GM12865 (cell line): Measurements from ENCODE around the gene PLEKHG3.

Source experiments
- DNase-seq: peaks from one replicate; pipeline ENCODE4 v3.0.0; 2010; ENCODE audit warnings: low read depth
- H3K4me3 ChIP-seq: 2 replicates; pipeline ENCODE4 v1.5.1; 2011; ENCODE audit warnings: mild to moderate bottlenecking, low read depth, low read length, control low read depth
- TF ChIP-seq, protein P1 (sequence below): IDR thresholded peaks from 2 replicates; pipeline ENCODE4 v1.5.1; 2011; ENCODE audit warnings: low read length, control low read depth, low read depth, inconsistent platforms; ENCODE audit not compliant: insufficient read depth; ENCODE audit errors: missing control alignments

Gene PLEKHG3

DNA sequence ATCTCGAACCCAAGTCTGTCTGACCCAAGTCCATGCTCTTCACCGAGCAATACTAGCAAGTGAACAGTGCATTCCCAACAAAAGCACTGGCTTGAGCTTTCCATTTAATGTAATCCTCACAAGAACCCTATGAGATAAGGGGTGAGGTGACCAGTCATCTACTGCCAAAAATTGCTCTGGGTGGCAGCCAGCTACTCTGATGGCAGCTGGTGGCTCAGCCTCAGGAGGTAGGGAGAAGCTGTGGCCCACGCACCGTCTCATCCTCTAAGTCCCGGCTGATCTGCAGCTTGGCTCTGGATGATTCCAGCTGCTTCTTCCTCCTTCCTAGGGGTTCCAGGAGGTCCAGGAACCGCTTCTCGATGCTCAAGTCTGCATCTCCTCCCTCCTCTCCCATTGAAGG is 75.2 kb downstream of the PLEKHG3 start:
- TF ChIP-seq, protein P1, sequence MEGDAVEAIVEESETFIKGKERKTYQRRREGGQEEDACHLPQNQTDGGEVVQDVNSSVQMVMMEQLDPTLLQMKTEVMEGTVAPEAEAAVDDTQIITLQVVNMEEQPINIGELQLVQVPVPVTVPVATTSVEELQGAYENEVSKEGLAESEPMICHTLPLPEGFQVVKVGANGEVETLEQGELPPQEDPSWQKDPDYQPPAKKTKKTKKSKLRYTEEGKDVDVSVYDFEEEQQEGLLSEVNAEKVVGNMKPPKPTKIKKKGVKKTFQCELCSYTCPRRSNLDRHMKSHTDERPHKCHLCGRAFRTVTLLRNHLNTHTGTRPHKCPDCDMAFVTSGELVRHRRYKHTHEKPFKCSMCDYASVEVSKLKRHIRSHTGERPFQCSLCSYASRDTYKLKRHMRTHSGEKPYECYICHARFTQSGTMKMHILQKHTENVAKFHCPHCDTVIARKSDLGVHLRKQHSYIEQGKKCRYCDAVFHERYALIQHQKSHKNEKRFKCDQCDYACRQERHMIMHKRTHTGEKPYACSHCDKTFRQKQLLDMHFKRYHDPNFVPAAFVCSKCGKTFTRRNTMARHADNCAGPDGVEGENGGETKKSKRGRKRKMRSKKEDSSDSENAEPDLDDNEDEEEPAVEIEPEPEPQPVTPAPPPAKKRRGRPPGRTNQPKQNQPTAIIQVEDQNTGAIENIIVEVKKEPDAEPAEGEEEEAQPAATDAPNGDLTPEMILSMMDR = no peak
- H3K4me3 ChIP-seq = no peak overlapping the region
- no peak for DNase-seq

DNA sequence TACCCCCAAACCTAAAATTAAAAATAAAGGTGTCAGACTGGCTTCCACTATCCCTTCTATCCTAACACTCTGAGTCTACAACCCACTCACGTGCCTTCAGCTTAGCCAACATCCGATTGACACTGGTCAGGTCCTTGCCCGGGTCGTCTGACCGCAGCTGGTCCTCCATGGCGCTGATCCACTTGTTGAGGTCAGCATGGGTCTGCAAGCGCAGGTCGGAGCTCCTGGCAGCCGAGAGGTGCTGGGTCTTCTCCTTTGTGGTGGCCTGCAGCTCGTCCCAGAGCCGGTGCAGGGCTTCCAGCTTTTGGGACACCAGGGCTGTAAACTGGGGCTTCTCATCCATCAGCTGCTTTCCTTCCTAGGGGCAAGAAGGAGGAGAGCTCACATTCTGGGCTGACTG is 78.0 kb downstream of the PLEKHG3 start:
- TF ChIP-seq, protein P1 = no peak
- no peak for DNase-seq
- H3K4me3 ChIP-seq = no peak overlapping the region

DNA sequence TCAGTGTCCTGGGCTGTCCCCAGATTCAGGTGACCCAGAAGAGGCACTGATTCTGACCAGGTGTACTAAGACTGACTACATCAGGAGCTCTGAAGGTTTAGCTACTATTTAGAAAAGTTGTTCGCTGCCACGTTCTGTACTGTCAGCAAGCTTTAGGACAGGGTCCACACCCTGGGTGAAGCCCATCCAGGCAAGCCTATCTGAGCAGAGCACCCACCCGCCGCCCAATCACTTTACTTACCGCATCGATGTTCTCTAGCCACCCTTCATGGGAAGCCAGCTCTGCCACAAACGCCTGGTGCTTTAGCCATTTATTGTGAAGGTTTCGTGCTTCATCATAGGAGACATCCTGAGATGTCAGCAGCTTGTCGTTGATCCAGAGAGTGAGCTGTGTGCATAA is 79.8 kb downstream of the PLEKHG3 start:
- no peak overlapping the region for H3K4me3 ChIP-seq
- TF ChIP-seq, protein P1 = no peak
- no peak for DNase-seq

DNA sequence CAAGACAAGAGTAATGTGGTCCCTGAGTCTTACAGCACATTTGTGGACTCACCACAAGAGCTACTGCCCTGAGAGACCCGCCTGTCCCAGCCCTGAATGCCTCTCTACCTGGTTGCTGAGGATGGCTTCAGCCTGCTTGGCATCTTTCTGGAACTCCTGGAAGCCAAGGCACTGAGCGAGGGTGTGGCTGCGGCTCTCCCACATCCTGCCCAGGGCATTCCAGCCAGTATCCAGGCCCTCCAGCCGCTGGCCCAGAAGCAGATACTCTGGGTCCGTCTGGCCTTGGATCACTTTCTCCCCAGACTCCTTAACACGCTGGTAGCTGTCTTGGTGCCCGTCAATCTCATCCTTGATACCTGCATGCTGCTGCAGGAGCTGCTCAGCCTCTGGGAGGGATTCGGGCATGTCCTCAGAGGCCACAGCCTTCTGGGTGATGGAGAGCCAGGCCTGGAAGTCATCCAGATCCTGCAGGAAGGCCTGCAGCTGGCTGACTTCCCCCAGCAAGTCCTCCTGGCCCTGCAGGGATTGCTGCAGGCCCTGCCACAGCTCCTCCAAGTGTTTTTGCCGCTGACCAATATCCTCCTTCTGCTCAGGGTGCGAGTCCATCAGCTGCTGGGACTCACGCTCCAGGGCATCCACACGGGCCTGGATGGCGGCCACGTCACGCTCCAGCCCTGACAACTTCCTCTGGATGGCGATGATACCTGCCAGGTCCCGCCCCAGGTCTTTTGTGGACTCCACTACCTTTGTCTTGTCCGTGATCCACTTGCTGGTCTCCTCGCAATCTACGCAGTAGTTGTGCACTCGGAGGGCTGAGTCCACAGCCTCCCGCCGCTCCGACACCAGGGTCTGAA is 82.3 kb downstream of the PLEKHG3 start:
- TF ChIP-seq, protein P1 = no peak
- DNase-seq = no peak

DNA sequence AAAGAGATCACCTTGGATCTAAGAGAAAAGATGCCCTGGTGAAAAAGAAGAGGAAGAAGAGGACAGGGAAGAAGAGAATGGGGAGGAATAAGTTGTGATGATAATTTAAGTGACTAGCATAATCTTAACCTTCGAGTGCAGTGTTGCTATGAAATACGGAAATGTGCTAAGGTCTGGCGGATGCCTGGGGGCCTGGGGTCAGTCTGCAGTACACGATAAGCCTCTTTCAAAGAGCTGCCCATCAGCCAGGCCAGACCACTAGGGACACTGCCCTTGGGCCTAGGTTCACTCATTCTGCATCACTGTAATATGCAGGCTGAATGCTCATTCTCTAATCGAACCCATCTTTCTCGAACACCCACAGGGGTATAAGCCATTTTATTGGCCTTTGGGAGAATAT is 83.4 kb downstream of the PLEKHG3 start:
- no peak for DNase-seq
- H3K4me3 ChIP-seq = no peak overlapping the region
- TF ChIP-seq, protein P1 = no peak

More for the DNA sequence above, 82.3 kb downstream of the PLEKHG3 start:
- no peak overlapping the region for H3K4me3 ChIP-seq

DNA sequence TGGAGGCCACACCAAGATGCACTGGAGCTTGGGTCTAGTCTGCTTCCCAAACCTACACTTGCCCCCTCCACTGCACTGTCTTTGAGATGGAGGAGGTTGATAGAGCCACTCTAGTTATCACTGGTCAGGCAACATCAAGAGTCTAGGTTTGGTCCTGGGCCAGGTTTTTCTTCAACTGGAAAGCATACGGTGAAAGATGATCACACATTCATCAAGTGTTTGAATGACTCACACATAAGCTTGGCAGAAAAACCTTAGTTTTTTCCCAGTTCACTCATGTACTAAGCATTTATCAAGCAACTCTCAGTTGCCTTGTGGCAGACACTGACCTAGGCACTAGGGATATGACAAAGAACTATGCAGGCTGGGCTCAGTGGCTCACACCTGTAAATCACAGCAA is 84.5 kb downstream of the PLEKHG3 start:
- H3K4me3 ChIP-seq = no peak overlapping the region
- TF ChIP-seq, protein P1 = no peak
- DNase-seq = no peak

DNA sequence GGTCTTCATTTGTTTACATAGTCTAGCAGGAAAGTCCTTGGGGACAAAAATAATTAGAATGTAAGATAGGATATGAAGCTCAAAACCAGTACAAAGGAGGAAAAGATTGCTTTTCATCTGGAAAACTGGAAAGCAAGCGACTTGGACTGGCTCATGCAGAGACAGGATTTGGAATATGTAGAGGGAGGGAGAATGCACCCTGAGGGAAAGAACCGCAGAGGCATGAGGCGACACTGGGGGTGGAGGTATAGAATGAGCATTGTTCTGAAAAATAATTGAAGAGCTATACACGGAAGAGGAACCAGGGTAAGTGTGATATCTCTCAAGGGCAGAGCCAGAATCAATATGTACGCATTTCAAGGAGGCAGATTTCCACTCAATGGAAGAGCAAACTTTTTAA is 85.5 kb downstream of the PLEKHG3 start:
- H3K4me3 ChIP-seq = no peak overlapping the region
- TF ChIP-seq, protein P1 = no peak
- DNase-seq = no peak
